NCI-H460 (cell line): ENCODE measurements around the gene OTOP3. TPM values are rescaled to one million over a fixed set of nuclear protein-coding genes. Genes with fewer than 3 reads are reported as not detected.
"Not testable (repeated sequence)": the region's sequence is repeated elsewhere in the genome, so short reads cannot be mapped to it uniquely, and the experiment has no call there.

ENCODE experiments used
- DNase-seq: peaks from one replicate; pipeline ENCODE4 v3.0.0-alpha.2; 2016; ENCODE audit warnings: low read depth; ENCODE audit errors: extremely low read depth
- total RNA-seq: library from RNA; depleted of rRNA; stranded (reverse); fragments of >200 nt; shearing (Covaris generic); gene quantifications from 2 replicates; pipeline ENCODE4 v1.2.3, GENCODE V29; 2014

OTOP3 gene
- total RNA-seq, 1 experiment from 2014 or later: not detected

DNA sequence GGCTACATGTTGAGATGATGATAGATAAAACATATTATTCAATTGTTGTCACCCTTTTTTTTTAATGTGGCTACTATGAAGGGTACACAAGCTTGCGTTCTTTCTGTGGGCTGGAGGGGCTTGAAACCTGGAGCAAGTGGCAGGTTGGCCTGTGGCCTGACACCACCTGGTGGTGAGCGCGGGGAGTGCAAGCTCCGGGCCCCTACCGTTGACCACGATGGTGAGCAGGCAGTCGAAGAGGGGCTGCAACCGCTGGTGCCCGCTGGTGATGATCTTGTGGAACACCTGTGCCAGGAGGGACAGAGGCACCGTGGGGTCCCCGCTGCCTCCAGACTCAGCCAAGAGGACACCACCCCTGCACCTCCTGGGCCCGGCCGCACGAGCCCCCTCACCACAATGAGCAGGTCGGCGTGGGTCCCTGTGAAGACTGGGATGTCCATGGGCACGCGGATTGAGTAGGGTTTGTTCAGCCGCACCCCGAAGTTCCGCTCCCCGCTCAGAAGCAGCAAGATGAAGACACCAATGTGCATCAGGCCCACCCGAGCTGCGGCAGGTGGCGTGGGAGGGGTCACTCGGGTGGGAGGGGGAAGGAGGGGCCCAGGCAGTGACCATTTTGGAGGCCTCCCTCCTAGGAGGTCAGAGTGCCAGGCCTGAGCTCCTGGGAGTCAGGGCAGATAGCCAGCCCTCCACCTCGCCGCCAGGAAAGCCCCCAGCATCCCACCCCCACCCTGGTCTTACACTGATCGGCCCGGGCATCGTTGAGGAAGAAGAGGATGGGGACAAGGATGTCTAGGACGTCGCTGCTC is 22.4 kb downstream of the OTOP3 start:
- DNase-seq: peak; percentile 49

DNA sequence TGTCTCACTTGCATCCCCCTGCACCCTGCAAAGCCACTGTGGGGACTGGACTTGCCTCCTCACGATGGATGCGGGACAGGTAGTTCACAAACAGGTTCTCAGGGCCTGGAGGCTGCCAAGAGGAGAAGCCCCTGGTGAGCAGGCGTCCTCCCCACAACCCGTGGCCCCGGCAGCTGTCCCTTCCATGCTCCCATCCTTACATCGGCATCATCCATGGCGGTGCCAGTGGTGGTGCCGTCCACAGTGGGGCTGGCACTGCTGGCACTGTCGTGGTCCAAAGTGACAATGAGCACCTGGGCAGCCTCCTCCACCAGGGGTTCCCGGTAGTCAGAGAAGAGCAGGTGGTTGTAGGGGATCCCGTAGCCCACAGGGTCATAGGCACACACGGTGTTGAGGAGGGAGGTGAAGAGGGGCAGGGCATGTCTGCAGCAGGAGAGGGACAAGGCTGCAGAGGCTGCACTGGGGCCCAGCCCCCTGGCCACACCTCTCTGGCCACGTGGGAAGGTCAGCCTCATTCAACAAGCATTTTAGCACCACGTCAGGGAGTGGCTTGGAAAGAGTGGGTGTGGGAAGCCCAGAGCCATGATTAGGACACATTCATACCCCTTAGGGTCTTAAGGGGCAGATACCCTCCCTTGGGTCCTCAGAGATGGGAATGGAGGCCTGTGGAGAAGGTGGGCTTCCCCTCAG is 24.3 kb downstream of the OTOP3 start:
- no peak for DNase-seq

DNA sequence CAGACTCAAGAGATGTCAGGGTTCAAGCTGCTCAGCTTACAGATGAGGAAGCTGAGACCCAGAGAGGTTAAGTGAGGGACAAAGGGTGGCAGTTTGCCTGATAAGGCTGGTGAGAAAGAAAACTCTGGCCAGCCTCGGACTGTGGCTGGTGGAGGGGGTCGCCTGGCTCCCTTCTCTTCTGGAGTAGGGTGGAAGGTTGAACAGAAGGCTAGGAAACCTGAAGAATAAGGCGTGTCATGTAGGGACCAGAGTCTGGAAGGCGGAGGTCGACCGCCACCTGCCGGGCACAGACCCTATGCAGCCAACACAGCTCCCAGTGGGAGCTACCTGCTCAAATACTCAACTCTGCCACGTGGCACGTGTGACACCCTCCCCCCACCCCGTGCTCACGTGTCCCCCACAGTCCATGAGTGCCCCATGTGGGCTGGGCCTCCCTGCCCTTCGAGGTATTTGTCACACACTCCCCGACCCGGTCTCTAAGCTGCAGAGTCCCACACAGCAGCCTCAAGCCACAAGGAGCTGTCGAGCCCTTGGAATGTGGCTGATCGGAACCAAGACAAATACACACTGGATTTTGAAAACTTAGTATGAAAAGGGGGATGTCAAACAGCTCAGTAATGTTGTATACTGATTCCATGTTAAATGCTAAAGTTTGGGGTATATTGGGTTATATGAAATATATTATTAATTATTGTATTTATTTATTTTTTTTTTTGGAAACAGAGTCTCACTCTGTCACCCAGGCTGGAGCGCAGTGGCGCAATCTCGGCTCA is 25.1 kb downstream of the OTOP3 start:
- peak; percentile 63 for DNase-seq

DNA sequence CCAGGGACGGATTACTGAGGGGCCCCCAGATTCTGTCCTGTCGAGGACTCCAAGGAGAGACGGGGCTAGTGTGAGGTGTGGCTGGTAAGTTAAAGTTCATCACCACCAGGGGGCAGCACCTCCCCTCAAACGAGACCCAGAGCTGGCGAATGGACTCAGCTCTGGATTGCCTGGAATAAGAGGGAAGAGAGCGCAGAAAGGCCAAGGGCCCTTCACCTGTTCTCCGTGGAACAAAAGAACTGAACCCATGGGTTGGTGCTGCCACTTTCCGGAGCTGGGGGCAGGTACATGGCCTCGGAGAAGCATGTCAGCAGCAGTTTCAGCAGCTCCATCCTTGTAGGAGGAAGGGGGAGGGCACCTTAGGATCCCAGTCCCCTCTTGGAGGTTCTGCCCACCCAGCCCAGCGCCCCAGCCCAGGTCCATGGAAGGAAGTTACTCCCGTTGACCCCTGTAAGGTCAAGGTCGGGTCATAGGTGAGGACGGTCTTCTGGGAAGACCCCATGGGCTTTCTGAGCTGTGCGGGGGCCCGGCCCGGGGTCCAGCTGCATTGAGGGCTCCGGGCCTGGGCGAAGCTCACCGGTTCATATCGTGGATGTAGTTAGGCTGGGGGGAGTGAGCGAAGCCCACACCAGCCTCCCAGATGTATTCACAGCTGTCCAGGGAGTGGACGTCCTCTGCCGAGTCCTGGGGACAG is 26.1 kb downstream of the OTOP3 start:
- DNase-seq: peak; percentile 88

DNA sequence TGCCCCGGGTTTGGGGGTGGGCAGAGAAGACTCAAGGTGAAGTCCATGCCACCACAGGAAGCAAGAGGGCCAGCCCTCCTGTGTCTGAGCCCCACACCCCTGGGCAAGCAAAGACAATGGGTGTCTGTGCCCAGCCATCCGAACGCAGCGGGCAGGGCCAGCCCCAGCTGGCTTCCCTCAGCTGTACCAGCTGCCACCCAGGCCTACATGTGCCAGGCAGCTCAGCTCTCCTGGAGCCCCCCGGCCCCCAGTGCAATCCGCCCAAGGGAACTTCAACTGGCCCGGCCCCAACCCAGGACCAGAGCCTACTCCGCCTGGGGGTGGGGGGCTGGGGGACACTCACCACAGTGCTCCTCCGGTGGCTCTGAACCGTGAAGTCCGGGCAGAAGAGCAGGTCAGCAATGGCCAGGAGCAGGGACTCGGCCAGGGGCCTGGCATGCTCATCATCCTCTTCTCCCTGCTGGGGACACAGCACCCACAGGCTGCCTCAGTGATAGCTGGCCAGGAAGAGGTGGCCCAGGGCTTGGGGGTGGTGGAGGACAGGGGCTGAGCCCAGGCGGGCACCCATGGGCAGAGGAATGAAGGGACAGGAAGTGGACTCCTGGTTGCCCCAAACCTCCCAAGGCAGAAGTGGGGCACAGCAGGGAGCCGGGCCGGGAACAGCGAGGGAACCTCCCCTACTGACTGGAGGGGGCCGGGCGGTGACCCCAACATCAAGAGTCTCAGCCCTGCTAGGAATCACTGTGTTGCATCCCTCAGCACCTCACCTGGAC is 27.1 kb downstream of the OTOP3 start:
- no peak for DNase-seq

DNA sequence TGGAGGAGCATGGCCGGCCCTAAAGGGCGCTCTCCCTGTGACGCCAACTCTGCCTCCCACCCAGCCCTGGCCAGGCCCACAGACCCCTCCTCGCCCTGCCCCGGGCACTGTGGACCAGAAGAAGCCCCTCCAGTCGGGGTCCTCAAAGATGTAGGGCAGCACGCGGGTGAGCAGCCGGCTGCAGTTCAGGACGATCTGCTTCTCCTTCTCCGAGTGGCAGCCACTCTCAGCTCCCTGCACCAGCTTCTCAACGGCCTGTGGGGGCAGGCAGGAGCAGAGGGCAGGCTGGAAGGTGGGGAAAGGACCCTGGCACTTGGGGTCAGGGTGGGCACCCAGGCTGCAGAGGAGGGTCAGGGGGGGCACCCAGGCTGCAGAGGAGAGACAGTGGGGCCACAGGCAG is 28.0 kb downstream of the OTOP3 start:
- DNase-seq: no peak

DNA sequence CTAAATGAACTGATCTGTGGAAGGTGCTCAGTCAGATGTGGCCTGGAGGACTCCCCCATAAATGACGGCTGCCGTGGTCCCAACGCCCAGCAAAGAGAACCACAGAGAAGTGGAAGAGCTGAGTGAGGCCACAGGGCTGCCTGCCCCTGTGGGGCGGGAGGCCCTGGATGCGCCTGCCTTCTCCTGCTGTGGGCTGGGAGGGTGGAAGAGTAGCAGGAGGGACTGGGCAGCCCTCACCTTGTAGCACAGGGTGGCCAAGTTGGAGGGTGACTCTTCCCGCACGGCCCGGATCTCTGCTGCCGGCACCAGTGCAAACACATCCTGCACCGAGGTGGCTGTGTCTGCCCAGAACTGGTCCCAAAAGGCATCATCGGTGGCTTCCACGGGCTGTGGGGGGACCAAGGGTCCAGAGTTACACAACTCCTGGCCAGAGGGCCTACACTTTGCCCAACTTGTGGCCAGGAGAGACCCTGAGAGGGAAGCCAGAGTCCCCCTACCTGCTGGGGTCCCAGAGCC is 28.6 kb downstream of the OTOP3 start:
- DNase-seq: no peak

DNA sequence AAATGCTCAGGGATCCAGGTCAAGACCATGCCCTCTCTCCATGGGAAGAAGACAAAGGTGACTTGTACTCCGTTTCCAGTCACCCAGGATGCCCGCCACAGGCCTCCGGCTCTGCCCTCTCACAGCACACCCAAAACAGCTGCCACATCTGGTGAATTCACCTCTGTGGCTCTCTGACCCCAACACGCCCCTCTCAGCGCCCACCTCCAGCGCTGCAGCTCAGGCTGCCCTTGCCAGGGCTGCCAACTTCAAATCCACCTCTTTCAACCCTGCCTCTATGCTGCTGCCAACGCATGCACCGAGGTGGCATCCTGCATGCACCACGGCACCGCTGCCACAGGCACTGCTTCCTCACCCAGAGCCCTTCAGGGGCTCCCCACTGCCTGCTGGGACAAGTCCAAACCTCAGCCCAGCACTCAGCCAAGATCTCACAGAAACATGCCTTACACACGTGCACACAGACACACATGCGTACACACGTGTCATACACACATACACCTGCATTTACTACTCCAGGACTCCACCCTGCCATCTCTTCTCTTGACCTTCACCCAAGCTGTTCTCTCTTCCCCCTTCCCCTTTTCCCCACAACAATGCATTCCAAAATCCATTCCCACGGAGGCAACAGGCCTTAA is 29.4 kb downstream of the OTOP3 start:
- DNase-seq: no peak

DNA sequence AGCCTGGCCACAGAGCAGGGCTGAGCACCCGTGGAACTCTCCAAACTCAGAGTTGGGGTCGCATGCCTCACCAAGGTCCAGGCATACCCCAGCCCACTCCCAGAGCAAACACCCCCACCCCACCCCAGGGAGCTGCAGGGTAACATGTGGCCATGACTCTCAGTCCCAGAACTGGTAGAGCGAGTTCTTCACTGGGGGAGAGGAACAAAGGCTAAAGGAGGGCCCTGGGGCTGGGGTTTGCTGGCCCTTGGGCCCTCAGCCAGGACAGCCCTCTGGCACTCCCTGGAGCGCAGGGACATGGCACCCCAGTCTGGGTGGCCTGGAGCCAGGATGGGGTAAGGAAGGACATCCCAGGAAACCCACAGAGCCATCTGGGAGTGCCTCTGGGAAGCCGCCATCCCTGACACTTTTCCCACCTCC is 32.7 kb downstream of the OTOP3 start:
- DNase-seq: no peak

DNA sequence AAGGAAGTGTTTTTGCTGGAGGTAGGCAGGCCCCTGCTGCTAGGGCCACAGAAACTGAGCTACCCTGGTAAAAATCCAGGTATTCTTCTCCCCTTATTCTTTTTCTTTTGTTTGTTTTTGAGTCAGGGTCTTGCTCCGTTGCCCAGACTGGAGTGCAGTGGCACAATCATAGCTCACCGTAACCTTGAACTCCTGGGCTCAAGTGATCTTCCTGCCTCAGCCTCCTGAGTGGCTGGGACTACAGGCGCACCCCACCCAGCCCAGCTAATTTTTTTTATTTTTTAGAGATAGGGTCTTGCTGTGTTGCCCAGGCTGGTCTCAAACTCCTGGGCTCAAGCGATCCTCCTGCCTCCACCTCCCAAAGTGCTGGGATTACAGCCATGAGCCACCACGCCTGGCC is 33.8 kb downstream of the OTOP3 start:
- DNase-seq: not testable (repeated sequence)

DNA sequence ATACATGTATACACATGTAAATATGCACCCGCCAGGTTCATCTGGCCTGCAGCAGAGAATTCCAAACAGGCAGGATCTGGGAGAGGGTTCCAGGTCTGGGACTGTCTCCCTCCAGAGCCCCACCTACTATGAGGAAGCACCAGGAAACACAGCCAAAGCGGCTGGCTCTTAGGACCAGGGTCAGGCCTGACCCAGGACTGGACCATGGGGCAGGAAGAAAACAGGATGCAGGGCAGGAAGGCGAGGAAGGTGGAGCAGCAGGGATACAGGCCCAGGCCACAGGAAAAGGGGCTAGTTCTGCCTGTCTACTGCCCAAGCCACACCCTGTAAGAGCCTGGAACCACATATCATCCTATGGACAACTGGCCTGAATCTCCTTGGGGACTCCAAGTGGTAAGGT is 34.7 kb downstream of the OTOP3 start:
- no peak for DNase-seq

DNA sequence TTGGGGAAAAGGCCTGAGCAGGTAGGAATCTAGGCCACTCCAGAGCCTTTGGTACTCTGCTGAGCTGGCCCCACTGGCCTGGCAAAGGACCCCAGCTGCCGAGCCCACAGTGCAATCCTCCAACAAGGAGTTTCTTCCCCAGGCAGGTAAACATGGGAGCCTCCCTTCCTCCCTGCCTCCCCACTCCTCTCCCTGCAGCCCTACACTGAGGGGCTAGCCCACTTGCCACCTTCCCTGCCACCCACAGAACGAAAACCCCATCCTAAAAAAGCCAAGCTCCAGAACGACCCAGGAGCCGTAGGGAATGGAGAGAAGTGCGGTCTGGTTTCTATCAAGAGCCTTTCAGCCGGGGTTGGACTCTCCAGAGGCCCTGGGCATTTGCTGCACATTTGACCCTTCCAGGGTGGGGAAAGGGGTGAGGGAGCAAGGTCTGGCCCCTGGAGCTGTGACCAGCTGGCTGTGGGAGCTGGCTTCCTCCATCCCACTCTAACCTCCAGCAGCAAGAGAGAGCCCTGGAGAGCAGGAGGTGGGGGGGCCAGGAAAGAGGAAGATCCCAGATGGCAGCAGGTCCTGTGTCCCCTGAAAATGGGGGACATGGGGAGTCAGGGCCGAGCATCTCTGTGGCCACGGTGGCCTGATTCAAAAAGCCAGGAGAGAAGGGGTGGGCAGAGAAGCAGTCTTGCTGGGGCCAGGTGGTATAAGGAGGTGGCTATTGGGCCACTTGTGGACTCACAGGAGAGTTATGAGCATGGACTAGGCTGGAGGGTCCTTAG is 35.6 kb downstream of the OTOP3 start:
- no peak for DNase-seq

DNA sequence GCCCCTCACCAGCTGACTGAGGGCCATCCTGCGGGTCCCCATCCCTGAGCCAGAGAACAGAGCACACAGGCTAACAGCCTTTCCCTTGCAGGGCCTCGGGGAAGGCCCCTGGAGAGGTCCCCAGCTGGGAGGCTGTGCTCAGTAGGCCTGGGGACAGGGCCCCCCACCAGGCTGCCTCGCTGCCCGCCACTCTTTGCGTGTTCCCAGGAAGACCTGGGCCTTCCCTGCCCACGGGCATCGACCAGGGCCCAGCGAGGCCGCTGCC is 36.1 kb downstream of the OTOP3 start:
- DNase-seq: no peak

DNA sequence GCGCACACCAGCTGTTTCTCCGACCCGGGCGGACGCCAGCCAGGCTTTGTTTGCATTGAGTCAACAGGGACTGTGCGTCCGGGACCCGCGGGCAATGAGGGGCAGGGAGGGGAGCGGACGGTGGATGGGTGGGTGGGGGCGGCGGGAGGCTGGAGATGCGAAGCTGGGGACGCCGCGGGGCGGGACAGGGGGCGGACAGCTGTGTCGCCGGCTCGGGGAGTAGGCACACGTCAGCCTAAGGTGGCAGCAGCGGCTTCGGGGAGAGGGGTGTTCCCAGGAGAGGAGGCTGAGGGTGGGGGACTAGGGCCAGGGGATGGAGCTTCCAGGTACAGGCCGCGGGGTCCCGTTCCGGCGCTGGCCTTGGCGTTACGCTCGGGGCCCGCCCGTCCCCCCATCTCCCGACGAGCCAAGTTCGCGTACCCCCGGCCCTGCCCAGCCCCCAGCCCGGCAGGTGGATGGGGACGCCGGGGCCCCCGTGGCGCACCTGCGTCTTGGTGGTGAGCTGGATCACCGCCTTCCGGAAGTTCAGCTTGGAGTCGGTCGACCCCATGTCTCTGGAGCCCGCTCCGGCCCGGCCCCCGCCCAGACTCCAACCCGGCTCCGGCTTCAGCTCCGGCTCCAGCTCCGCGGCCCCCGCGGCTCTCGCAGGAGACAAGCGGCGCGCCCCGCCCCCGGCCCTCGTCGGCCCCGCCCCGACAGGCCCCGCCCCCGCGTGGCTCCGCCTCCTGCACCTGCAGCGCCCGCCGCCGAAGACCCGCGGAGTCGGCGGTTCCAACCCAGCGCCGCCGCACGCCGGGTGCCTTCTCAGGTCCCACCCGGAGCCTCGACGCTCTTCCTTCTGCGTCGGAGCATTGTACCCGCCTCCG is 36.6 kb downstream of the OTOP3 start, which contains the start of gene HID1:
HID1 (minus strand) TSS at position 653 of the 866 bp plus-strand sequence; CDS start at position 550, 103 bp downstream.
- no peak for DNase-seq

DNA sequence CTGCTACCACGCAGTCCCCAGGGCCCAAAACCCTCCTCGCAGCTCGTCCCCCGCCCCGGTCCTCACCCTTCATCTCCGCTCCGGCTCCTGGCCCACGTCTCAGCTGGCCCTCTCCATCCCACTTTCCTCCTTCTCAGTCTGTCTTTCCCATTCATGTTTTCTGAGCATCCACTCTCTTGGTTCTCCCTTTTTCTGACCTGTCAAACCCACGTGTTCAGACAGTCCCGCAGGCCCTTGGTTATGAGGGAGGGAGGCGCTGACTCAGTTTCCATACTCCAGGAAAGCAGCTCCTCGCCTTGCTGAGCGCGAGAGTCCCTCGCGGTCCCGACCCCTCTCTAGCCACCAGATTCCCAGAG is 37.3 kb downstream of the OTOP3 start:
- no peak for DNase-seq

DNA sequence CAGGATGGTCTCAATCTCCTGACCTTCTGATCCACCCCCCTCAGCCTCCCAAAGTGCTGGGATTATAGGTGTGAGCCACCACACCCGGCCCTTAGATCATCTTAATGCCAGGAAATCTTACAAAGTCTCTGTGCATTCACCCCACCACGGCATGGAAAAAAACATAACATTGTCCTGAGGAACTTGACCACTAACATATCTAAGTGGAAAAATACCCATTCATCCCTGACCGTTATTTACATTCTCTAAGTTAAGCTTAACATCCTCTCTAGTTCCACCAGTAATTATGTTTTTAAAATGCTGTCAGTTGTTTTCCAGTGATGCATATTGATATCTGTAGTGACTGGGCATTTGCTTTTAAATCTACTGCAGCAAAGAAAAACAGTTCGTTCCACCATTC is 40.2 kb downstream of the OTOP3 start:
- DNase-seq: no peak

DNA sequence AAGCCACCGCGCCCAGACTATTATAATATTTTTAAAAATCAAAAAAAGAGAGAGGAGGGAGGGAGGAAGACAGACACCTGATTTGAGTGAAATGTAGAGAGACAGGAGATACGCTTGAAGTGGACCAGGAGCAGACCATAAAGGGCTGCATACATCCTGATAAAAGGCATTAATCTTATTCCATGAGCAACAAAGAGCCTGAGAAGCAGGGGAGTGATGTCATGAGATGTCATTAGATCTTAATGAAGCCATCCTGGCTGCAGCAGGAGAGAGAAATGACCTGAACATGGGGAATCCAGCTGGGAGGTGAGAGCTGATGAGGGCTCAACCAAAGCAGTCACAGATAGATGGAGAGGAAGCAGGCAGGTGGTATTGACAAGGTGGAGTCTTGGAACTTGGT is 42.1 kb downstream of the OTOP3 start:
- DNase-seq: no peak

DNA sequence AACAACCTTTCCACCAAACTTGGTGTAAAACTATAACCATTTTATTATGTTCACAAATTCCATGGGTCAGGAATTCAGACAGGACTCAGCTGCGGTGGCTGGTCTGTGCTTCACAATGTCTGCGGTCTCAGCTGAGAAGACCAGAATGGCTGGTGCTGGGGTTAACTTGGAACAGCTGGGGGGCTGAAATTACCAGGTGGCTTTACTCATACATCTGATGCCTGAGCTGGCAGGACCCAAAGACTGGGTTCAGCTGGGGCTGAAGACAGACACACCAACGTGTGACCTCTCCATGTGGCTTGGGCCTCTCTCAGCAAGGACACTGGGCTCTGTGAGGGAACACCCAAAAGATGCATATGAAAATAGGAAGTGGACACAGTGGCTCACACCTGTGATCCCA is 42.5 kb downstream of the OTOP3 start:
- DNase-seq: no peak
